Small intestine (tissue), 7 donors: ENCODE data around the gene PRSS57. TPM values are rescaled to one million over a fixed set of nuclear protein-coding genes. Genes with fewer than 3 reads are reported as not detected.

Source experiments
- DNase-seq, 2 donors: peaks; one replicate each; pipeline versions ENCODE4 v3.0.0 to v3.0.0-alpha.2; 2013
- FAIRE-seq: peaks from 2 replicates; lab custom pipeline; 2012; peaks lifted over from hg19 to GRCh38; lab: Jason Lieb, UNC
- H3K27ac ChIP-seq, 3 donors: one replicate each; pipeline ENCODE4 v1.5.1; 2013; ENCODE audit warnings: low read length in 2 of 3, mild to moderate bottlenecking in 2 of 3, control low read depth in 1 of 3, inconsistent platforms in 1 of 3, low read depth in 1 of 3, moderate library complexity in 1 of 3
- H3K27me3 ChIP-seq, 3 donors: one replicate each; pipeline ENCODE4 v1.6.1; 2013; ENCODE audit warnings: low read length in 3 of 3, inconsistent platforms in 1 of 3; ENCODE audit not compliant: control insufficient read depth in 3 of 3, insufficient read depth in 3 of 3
- H3K36me3 ChIP-seq, 3 donors: one replicate each; pipeline ENCODE4 v1.6.1; 2013; ENCODE audit warnings: low read length in 3 of 3, inconsistent platforms in 1 of 3, low read depth in 1 of 3, mild to moderate bottlenecking in 1 of 3, moderate library complexity in 1 of 3; ENCODE audit not compliant: control insufficient read depth in 3 of 3, insufficient read depth in 2 of 3
- H3K4me1 ChIP-seq, 3 donors: one replicate each; pipeline ENCODE4 v1.6.1; 2013; ENCODE audit warnings: low read length in 2 of 3, inconsistent platforms in 1 of 3, low read depth in 1 of 3, mild to moderate bottlenecking in 1 of 3, moderate library complexity in 1 of 3; ENCODE audit not compliant: control insufficient read depth in 3 of 3, insufficient read depth in 2 of 3
- H3K4me3 ChIP-seq, 3 donors: one replicate each; pipeline ENCODE4 v1.5.1; 2013; ENCODE audit warnings: low read length in 3 of 3, control low read depth in 1 of 3, inconsistent platforms in 1 of 3, low read depth in 1 of 3, mild to moderate bottlenecking in 1 of 3, moderate library complexity in 1 of 3
- H3K9me3 ChIP-seq, 2 donors: one replicate each; pipeline ENCODE4 v1.6.1; 2013; ENCODE audit warnings: low read depth in 1 of 2, low read length in 1 of 2; ENCODE audit not compliant: control insufficient read depth in 2 of 2, insufficient read depth in 1 of 2
- WGBS, 3 donors: extraction: QIAGEN DNeasy Blood & Tissue Kit; methylation state at CpG; one replicate each; pipeline ENCODE4 v1.1.7; 2013; 5-methylcytosine and 5-hydroxymethylcytosine counted together
- polyA plus RNA-seq, 4 donors: library from polyadenylated mRNA; stranded (reverse) in 3 of 4; unstranded in 1 of 4; fragments of 200-250 nt in 3 of 4; fragments of 120-200 nt in 1 of 4; gene quantifications; one replicate each; pipeline versions ENCODE4 v1.2.1 to v1.2.3, GENCODE V29; 2013
- donor health status: healthy with polysubstance abuse.
- donor health status: control.
- donor health status: control.
- donor health status: Bipolar disorder and iron deficiency.
- donor health status: healthy.

PRSS57 gene
- polyA plus RNA-seq, 4 donors = 0.95 TPM; not detected in 3

DNA sequence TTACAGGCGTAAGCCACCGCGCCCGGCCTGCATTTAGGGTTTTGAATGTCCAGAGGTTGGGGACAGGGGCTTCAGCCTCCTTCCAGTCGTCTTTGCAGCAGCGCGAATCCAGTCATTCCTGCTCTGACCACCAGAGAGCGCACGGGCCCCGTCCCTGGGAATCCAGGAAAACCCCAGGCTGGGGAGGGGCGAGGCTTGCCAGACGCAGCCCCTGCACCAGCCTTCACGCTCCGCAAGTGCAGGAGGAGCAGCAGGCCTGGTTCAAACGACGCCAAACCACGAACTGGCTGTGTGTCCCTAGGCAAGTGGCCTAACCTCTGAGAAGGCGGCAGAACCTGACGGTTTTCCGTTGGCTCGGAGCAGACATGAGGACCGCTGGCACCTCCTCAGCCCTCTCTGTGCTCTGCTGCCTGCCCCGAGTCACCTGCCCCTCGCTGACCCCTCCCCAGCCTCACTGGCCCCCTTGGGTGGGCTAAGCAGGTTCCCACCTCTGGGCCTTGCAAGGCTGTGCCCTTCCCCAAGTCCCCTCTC lies 30.3 kb downstream of the PRSS57 start:
- H3K4me3 ChIP-seq = no peak overlapping the region
- peaks cover under 1 to 37% (median 3%) of the 10 kb centered on the region in 3 donors for H3K4me1 ChIP-seq
- no peak for FAIRE-seq
- peaks cover 0 to 8% (median 0%) of the 10 kb centered on the region in 3 donors for H3K36me3 ChIP-seq
- no peaks in the 10 kb centered on the region for H3K27me3 ChIP-seq
- H3K27ac ChIP-seq = no peak overlapping the region
- WGBS, 3 donors = 5 to 12% (median 7%) methylated on average over 24 of the region's 24 CpGs
- DNase-seq = peak; percentile 74 to 87
- H3K9me3 ChIP-seq = peaks cover 0 to 23% of the 10 kb centered on the region in 2 donors

DNA sequence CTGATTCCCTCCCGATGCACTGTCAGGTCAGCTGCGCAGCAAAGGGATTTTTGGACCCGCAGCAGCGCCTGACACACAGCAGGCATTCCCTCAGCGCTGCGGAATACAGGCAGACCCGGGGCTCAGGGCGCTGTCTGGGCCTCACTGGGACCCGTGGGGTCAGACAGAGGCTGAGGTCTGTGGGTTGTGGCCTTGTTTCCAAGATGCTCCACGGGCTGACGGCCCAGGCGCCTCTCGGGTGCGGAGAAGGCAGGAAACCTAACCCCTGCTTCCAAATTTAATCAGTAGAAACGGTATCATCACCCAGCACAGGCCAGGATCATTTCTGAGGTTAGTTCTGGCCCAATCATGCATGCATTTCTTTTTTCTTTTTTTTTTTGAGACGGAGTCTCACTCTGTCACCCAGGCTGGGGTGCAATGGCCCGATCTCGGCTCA lies 31.6 kb downstream of the PRSS57 start:
- Histone ChIP-seq H3K4me1 (peaks cover 9 to 50% (median 11%) of the 10 kb centered on the region in 3 donors), H3K9me3 (peaks cover 0 to 17% of the 10 kb centered on the region in 2 donors), H3K4me3 (peak overlapping the region; percentile 25 to 59 (median 27)), H3K27me3 (no peaks in the 10 kb centered on the region), H3K36me3 (peaks cover 0 to 21% (median 0%) of the 10 kb centered on the region in 3 donors), H3K27ac (peak overlapping the region; percentile 81 to 92 (median 92))
- WGBS, 3 donors = 39 to 60% (median 52%) methylated on average over 18 of the region's 18 CpGs
- DNase-seq = no peak
- no peak for FAIRE-seq

DNA sequence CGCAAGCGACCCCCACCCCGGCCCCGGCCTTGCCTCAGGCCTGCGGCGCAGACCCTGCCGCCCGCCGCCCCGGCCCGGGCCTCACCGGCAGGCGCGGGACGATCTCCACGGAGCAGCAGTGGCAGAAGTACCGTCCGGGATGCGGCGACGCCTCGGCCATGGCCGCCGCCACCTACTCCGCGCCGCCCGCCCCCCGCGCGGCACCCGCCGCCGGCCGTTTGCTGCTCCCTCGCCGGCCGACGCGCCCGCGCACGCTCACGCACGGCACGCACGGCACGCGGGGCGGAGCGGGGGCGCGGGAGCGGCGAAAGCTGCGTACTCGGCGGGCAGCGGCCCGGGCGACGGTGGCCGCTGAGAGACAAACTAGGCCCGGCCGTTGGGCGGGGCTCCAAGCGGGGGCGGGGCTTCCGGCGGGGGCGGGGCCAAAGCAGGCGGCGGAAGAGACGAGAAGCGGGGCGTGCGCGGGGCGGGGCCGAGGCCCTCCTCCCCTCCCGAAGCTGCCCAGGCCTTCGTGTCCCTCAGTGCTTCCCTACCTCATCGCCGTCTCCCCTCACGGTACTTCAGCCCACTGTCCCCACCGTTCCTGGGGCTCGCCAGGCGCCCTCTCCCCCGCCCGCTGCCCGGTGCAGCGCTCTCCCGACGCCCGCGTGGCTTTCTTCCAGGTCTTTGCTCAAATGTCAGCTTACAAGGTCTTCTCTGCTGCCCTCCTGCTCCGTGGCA lies 32.1 kb downstream of the PRSS57 start, which contains the start of gene RNF126:
RNF126 (minus strand) TSS at position 253 of the 720 bp plus-strand sequence; CDS start at position 160, 93 bp downstream.
- H3K27ac ChIP-seq = peak within 1 kb of the TSS; percentile 92 to 97 (median 96)
- peaks cover 0 to 27% (median 2%) of the 10 kb centered on the region in 3 donors for H3K36me3 ChIP-seq
- FAIRE-seq = no peak
- H3K4me3 ChIP-seq = peak within 1 kb of the TSS; percentile 64 to 100 (median 95)
- WGBS, 3 donors = 1% methylated on average over 26 to 97 of the region's 97 CpGs
- H3K4me1 ChIP-seq = peaks cover 10 to 56% (median 15%) of the 10 kb centered on the region in 3 donors
- DNase-seq = peak; percentile 89 to 95
- H3K9me3 ChIP-seq = peaks cover 0 to 12% of the 10 kb centered on the region in 2 donors
- no peaks in the 10 kb centered on the region for H3K27me3 ChIP-seq

DNA sequence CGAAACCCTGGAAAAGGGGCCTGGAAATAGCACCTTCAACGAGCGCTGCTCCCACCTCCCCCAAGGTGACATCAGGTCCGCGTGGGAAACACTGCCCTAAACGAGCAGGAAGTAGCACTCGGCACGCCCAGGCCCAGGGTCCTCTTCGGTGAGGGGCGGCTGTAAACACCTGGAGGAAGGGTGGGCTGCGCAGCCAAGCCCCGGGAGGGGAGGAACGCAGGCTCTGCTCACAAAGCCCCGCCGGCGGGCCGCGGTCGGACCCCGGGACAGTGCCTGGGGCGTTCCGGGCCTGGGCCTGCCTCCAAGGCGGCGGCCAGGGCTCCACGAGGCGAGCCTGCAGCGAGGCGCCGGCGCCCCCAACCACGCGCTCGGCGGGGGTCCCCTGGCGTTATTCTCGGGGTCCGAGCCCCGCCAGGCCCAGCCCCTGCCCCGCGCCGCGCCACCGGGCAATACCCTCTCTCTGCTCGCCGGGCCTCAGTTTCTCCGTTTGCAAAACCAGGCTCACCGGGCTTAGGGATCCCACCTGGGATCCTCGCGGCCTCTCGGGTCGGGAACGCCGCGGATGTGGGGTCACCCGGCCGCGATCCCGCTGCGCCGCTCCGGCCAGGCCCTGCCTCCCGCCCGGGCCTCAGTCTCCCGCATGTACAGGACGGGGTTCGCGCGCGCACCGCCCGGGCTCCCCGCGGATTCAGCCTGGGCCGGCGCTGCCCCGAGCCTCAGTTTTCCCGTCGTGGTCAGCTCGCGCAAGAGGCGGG lies 32.9 kb downstream of the PRSS57 start:
- FAIRE-seq (no peak), DNase-seq (peak; percentile 80 to 88)
- H3K27ac ChIP-seq = peak overlapping the region; percentile 91 to 97 (median 96)
- H3K4me3 ChIP-seq = peak overlapping the region; percentile 64 to 100 (median 95)
- WGBS, 3 donors = 0 to 1% (median 0%) methylated on average over 64 to 81 of the region's 81 CpGs
- H3K4me1 ChIP-seq = peaks cover 10 to 63% (median 15%) of the 10 kb centered on the region in 3 donors
- H3K9me3 ChIP-seq = peaks cover 0 to 7% of the 10 kb centered on the region in 2 donors
- peaks cover 0 to 34% (median 2%) of the 10 kb centered on the region in 3 donors for H3K36me3 ChIP-seq
- H3K27me3 ChIP-seq = no peaks in the 10 kb centered on the region

DNA sequence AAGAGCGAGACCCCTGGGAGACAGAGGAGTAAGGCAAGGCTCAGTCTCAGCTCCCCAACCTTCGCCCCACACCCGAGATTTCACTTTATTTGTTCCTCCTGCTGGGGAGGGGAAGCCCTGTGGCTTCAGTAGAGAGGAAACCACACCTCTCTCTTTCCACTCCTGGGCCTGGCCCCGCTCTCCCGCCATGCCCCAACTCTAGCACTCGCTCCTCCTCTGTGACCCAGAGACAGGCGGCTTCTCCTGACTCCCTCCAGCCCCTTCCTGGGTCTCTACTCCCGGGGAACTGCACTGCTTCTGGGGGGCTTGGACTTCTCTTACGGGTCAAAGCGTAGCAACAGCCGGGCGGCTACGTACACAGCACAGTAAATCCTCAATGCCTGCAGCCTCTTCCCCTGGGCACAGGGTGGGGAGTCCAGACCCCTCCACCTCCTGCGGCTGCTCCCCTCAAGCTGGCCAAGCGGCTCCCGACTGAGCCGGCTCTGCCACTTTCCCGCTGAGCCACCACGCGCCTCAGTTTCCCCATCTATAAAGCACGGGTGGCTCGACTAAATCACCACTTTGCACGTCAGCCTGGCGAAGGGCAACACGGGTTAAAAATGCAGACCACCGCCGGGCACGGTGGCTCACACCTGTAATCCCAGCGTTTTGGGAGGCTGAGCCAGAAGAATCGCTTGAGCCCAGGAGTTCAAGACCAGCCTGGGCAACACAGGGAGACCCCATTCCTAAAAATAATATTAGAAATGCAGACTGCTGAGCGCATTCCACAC lies 33.6 kb downstream of the PRSS57 start:
- FAIRE-seq (no peak), DNase-seq (peak; percentile 68 to 75)
- Histone ChIP-seq H3K27ac (peak overlapping the region; percentile 91 to 97 (median 96)), H3K9me3 (peaks cover 0 to under 1% of the 10 kb centered on the region in 2 donors), H3K4me1 (peaks cover 10 to 70% (median 15%) of the 10 kb centered on the region in 3 donors), H3K36me3 (peaks cover 0 to 42% (median 2%) of the 10 kb centered on the region in 3 donors), H3K27me3 (no peaks in the 10 kb centered on the region), H3K4me3 (peak overlapping the region; percentile 64 to 100 (median 95))
- WGBS, 3 donors = 2 to 9% (median 4%) methylated on average over 31 of the region's 31 CpGs

DNA sequence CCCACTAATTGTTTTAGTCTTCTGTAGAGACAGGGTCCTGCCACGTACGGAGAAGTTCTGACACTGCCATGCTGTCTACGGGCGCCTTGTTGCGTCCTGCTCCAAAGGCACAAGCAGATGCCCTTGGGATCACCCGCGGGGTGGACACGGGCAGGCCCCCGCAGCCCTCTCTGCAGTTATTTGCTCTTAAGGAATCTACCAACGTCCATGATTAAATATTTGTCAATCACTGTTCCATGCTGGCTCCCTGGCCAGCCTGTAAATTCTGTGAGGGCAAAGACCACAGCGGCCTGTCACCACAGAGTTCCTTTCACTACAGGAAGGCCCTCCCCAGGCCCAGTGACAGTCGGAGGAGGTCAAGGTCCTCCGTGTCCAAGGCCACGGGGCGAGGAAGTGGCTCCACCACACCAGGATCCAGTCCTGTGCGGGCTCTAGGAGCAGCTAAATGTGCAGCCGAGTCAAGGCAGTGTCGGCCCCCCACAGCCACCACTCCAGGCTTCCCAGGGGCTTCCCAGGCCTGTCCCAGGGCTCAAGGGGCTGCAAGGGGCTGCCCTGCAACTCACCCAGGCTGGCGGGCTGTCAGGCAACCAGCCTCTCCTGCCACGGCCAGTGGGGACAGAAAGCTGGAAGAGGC lies 34.3 kb downstream of the PRSS57 start:
- FAIRE-seq = no peak
- H3K4me1 ChIP-seq = peaks cover 10 to 70% (median 15%) of the 10 kb centered on the region in 3 donors
- H3K27ac ChIP-seq = peak overlapping the region; percentile 91 to 97 (median 96)
- peak overlapping the region; percentile 34 to 95 (median 64) for H3K4me3 ChIP-seq
- DNase-seq = peak; percentile 87 to 95
- peaks cover 0 to 47% (median 2%) of the 10 kb centered on the region in 3 donors for H3K36me3 ChIP-seq
- 5 to 22% (median 13%) methylated on average over 19 to 20 of the region's 20 CpGs for WGBS, 3 donors
- H3K27me3 ChIP-seq = no peaks in the 10 kb centered on the region
- H3K9me3 ChIP-seq = no peaks in the 10 kb centered on the region
